ENCODE data around the gene LAP3.
"Not testable (repeated sequence)": the region's sequence is repeated elsewhere in the genome, so short reads cannot be mapped to it uniquely, and the experiment has no call there.

Gene LAP3

DNA sequence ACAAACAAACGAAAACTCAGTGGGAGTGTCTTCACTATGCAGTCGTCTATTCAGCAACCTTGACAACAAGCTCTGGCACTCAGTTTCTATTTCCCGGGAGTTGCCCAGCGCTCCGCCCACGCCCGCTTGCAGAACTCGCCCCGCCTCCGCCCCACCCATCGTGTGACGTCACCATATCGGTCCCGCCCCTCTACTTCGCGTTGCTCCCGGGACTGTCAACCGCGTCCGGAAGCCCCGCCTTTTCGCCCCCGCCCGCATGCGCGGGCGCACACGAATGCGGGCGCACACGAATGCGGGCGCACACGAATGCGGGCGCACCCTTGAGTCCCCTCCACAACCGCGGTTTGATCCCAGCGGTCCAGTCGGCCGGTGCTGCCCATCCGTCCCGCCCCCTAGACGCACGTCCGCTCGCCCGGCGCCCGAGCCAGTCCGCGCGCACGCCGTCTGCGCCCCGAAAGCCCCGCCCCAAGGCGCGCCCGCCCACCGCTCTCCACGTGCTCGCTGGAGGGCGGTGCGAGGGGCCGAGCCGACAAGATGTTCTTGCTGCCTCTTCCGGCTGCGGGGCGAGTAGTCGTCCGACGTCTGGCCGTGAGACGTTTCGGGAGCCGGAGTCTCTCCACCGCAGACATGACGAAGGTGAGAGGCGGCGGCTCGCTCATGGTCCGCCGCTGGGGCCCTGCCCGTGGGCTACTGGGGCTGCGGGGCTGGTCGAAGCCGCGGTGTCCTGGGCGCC is at the start of gene LAP3:
Gene LAP3 (plus strand): TSS at position 267 of the 733 bp plus-strand sequence. CDS start 268 bp downstream, at position 535.
- peak; percentile 91 for DNase-seq (ENCODE audit: low spot score)

DNA sequence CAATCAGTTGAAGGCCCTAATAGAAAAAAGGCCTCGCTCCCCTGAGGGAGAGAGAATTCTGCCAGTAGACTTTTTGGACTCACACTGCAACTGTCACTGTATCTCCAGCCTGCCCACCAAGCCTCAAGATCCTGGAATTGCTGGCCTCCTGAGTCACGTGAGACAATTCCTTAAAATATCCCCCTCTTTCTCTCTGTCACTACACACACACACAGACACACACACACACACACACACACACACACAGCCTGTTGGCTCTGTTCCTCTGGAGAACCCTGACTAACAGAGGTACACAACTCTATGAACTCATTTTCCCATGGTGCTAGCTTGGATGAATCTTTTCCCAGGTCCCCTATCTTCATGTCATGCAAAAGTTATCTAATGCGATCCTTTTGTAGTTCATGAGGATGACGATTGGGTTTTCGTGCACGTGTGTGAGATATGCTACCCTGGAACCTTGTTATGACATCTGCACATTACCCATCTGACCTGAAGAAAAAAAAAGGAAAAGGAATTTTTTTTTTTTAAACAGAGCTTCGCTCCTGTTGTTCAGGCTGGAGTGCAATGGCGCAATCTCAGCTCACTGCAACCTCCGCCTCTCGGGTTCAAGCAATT is 48.3 kb upstream of the LAP3 start:
- no peak for DNase-seq (ENCODE audit: low spot score)

DNA sequence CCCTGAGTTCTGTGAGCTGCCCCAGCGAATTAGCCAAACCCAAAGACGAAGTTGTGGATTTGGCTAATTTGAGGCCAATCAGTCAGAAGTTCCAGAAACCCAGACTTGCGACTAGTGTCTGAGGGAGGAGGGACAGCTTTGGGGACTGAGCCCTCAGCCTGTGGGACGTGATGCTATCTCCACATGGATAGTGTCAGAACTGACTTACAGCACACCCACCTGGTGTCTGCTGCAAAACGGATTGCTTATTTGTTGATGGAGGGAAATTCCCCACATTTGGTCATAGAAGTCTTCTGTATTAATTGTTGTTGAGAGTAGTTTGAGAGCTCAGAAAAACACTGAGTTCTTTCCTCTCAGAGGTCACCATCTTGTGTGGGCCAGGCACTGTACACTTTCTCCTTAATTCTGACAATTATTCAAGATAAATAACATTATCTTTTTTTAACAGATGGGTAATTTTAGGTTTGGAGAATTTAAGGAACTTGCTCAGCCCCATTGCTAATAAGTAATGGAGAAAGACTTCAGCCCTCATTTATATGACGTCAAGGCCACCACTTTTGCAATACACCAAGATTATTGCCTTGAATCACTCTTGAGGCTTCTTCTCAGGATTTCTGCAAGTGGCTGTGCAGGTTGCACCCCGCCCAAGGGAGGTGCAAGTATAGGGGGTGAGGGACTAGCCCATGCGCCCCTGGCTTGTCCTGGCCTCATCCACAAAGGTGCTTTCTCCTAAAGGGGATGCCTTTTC is 45.3 kb upstream of the LAP3 start:
- DNase-seq (ENCODE audit: low spot score), result no peak

DNA sequence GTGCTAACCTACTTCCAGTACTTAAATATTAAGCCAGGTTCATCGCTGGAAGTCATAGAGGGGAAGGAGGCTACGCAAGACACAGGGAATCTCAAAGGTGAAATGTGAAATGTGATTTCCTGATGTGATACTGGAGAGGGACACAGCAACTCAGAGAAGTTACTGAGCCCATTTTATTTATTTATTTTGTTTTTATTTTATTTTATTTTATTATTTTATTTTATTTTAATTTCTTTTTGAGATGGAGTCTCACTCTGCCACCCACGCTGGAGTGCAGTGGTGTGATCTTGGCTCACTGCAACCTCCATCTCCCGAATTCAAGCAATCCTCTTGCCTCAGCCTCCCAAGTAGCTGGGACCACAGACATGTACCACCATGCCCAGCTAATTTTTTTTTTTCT is 42.3 kb upstream of the LAP3 start:
- no peak for DNase-seq (ENCODE audit: low spot score)

DNA sequence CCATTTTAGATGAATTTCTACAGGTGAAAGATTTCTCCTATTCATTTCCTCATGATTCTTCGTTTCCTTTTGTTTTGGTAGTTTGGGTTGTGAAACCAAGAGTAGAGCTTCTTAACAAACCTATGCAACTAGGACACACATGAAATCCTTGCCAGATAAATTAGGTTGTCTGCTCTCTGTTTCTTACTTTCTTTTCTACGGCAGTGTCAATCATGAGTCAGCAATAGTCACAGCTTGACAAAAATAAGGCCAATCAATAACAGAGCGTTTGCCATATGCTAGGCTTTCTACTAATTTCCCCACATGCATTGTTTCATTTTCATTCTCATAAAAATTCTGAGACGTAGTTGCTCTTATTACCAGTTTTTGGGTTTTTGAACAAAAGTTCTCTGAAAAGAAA is 41.8 kb upstream of the LAP3 start:
- no peak for DNase-seq (ENCODE audit: low spot score)

DNA sequence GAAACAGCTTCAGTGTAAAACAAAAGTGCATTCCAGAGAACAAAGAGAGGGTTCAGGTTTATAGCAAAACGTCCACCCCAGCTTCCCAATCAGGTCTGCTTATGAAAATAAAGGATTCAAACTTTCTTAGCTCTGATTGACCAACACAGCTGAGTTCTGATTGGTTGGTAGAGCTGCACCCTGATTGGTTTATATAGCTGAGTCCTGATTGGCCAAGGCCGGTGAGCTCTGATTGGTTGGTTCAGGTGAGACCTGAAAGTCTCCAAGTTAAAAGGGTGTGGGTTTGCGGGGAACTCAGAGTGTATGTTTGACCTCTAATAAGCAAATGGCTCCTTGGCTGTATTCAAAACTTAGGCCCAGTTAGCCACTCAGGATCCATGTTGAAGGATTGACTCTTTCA is 41.1 kb upstream of the LAP3 start:
- no peak for DNase-seq (ENCODE audit: low spot score)

DNA sequence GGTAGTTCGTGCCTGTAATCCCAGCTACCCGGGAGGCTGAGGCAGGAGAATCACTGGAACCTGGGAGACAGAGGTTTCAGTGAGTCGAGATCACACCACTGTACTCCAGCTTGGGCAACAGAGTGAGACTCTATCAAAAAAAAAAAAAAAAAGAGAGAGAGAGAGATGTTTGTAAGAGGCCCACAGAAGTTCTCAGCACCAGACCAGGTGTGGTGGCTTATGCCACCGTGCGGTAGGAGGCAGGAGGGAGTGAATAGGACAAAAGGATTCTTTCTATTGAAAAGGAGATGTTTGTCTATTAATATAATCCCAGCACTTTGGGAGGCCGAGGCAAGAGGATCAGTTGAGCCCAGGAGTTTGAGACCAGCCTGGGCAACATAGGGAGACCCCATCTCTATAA is 39.9 kb upstream of the LAP3 start:
- not testable (repeated sequence) for DNase-seq (ENCODE audit: low spot score)

DNA sequence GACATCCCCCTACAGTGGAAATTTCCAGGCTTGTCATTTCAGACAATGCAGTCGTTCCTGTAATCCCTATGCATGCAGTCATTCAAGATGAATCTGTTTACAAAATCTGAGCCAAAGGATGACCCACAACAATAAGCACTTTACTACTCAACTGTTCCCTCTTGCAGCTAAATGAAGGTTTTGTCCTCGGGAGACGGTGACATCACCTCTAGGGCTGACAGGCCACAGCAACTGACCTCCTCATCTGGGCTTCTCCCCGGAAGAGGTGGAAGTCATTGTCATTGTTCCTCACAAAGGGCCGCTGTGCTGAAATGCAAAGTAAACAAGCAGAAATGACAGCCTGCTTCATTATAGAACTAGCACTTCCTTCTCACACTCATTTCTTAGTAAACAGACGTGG is 32.8 kb upstream of the LAP3 start:
- DNase-seq (ENCODE audit: low spot score), result peak; percentile 77

DNA sequence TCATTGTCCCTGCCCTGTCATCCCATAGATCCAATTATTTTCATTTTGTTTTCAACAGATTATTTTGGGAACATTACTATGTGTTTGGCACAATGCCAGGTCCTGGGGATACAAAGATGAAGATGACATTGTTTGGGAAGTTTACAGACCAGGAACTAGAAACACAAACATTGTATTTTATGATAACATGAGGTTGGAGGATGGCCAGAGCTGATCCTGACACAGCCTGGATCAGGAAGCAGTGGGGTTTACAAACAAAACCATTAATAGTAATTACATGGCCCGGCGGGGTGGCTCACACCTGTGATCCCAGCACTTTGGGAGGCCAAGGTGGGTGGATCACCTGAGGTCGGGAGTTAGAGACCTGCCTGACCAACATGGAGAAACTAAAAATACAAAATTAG is 32.2 kb upstream of the LAP3 start:
- no peak for DNase-seq (ENCODE audit: low spot score)

DNA sequence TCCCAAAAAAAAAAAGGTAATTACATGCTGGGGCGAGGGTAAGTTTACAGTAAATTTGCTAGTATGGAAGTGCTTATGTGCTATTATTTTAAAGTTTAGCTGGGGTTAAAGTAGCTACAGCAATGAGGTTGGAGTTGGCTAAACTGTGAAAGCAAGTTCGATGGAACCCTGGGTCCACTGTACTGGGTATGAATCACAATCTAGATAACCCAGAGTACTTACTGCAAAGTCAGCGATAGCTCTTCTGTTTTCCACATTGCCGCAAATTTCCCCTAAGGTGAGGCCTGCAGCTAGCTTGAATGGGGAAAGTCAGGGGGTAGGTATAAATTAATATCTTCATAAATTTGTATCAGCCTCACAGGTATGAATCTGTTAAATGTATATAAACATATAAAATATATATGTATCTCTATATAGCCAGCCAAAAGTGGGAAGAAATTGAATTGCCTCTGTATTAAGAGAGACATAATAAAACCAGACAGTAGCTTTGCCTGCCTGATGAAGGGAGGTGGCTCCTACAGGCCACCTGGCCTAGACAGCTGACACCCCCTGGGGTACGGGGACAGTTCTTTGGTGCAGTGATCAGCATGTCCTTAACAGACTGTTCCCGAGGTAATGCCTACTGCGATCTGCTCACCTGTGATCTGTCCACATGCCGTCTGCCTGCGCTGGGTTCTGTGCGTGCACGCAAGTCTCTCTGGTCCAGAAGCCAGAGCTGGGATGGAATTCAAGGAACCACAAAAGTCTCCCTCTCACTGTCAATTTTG is 31.4 kb upstream of the LAP3 start:
- no peak for DNase-seq (ENCODE audit: low spot score)

DNA sequence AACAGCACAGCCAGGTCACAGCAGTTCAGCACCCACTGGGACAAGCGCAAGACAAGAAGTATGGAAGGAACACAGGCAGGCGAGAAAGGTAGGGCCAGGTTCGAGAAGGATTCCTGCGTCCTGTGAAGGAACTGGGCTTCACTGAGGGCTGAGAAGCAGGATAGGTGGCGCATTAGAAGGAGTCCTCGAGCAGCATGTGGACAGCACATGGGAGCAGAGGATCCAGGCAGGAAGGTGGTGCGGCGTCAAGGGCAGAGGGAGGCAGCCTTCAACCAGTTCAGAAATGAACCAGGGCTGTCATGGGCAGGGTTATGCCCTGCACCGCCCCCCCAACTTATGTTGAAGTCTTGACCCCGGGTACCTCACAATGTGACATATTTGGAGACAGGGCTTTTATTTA is 30.8 kb upstream of the LAP3 start:
- no peak for DNase-seq (ENCODE audit: low spot score)

DNA sequence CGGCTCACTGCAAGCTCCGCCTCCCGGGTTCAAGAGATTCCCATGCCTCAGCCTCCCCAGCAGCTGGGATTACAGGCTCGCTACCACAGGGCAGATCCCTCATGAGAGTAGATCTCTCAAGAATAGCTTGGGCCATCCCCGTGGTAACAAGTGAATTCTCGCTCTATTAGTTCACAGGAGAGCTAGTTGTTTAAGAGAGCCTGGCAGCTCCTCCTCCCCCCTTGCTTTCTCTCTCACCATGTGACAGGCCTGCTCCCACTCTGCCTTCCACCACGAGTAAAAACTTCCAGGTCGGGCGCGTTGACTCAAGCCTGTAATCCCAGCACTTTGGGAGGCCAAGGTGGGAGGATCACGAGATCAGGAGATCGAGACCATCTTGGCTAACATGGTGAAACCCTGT is 30.3 kb upstream of the LAP3 start:
- no peak for DNase-seq (ENCODE audit: low spot score)

DNA sequence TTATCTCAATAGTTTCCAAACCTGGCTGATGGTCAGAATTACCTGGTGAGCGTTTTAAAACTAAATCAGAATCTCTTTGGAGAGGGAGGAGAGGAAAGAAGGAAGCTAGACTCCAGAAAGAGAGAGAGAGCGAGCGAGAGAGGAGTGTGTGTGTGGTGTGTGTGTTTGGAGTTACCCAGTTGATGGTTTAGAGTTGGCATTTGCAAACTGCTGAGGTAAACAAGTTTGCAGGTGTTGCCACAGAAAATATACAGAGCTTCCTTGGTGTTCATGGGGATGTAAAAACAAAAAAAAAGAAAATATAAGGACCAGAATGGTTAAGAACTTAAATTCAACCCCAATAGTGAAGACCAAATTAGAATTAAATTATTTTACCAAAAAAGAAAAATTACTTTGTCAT is 26.4 kb upstream of the LAP3 start:
- DNase-seq (ENCODE audit: low spot score), result no peak

DNA sequence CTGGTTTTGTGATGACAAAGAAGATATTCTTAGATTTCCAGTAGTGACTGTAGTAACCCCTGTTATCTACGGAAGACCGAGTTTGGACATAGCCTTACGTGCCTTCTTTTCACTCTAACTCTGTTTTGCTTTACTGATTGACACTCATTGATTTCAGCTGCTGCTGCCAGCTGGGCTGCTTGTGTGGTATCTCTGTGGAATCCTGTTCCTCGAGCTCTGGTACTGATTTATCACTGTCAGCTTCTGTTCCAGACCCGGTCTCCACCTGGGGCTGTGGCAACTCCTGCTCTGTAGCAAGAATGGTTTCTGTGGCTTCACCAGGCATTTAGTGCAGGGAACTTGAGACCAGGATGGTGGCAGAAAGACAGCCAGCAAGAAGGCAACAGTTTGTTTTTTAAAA is 24.6 kb upstream of the LAP3 start:
- DNase-seq (ENCODE audit: low spot score), result no peak

DNA sequence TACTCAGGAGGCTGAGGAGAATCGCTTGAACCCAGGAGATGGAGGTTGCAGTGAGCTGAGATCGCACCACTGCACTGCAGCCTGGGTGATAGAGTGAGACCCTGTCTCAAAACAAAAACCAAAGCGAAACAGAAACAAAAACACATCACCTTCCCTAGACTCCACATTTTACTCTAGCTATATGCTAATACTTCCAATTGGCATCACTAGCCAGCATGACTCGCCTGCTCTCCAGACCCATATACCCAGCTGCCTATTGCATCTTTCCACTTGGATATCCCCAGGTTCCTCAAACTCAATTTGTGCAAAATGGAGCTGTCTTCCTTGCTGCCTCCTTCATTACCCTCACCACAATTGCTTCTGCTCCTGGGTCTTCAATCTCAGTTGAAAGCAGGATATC is 22.4 kb upstream of the LAP3 start:
- DNase-seq (ENCODE audit: low spot score), result no peak

DNA sequence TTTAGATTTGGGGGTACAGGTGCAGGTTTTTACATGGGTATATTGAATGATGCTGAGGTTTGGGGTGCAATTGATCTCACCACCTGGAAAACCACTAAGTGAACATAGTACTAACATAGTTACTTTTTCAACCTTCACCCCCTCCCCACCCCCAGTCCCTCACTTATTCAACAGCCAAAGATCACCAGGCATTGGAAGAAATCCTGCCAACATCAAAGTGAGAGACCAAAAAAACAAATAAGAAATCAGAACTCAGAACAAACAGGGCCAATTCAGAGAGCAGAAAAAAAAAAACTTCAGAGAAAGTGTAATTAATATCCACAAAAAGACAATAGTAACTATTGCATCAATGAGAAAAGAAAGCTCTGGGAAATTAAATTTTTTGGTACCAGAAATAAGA is 20.5 kb upstream of the LAP3 start:
- no peak for DNase-seq (ENCODE audit: low spot score)

DNA sequence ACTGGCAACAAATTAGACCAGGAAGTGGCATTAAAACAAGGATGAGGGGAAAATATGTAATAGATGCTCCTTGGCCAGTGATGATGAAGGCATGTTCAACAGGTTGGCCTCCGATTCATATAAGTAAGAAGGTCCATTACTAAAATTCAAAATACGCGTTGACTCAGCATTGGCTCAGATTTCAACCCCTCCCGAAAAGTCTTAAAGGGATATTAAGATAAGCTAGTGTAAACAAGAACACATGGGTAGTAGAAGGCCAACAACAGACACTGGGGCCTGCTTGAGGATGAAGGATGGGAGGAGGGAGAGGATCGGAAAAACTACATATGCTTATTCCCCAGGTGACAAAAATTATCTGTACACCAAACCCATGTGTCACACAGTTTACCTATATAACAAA is 19.1 kb upstream of the LAP3 start:
- DNase-seq (ENCODE audit: low spot score), result no peak

DNA sequence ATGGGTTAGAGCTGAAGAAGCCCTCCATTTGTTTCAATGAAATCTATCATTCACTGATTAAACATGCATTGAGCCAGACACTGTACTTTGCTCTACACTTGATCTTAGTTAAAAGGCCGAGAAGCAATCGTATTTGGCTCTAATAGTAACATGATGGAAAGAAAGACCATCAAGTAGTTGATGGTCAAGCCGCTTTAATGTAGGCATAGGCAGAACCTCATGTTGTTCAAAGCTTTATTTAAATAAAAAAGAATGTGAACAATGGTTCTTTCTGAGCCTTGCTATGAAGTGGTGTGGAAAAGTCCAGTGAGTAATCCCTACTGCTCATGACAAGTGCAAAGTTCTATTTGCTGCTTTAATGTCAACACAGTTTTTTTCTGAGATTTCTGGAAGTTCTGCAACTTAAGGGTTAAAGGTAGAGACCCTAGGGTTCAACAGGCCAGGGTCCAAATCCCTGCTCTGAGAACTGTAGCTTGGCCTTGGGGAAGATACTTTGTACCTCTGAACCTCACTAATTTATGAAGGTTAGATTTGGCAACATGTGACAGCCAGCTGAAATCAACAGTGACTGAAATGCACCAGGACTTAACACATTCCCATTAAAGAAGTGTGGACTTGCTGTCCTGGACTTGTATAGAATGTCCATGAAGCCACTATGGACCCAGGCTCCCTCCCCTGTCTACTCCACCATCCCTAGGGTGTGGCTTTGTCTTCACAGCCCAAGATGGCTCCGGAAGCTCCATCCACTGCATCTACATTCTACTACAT is 17.9 kb upstream of the LAP3 start:
- no peak for DNase-seq (ENCODE audit: low spot score)

DNA sequence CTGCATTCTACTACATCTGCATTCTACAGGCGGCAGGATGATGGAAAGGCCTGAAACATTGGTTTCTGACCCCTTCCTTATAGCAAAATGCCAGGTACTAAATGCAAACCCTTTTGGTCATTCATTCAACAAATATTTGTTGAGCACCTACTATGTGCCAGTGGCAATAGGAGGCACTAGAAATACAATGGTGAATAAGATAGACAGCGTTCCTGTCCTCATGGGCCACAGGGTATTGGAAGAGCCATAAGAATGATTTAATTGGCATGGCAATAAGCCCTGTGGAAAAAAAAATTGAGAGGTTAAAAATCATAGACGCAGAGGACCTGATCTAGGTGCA is 17.3 kb upstream of the LAP3 start:
- DNase-seq (ENCODE audit: low spot score), result no peak

DNA sequence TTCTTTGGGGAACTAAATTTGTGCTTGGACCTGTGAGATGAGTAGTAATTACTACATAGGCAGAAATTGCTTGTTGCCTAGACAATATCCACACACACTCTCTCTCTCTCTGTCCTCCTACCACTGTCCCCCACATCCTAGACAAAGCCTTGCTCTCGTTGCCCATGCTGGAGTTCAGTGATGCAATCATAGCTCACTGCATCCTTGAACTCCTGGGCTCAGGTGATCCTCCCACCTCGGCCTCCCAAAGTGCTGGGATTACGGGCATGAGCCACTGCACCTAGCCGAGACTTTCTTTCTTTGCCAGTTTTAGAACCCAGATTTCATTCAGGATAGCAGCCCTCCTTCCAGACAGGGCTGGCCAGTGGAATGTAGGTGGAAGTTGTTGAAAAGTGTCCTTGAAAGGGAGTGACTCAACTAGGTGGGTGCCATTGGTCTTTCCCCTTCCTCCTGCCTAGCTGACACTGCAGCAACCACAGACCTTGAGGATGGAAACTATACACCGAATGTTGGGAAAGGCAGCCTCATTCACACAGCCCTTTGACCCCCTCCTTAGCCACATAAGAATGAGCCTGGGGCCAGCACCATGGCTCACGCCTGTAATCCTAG is 16.8 kb upstream of the LAP3 start:
- DNase-seq (ENCODE audit: low spot score), result no peak

DNA sequence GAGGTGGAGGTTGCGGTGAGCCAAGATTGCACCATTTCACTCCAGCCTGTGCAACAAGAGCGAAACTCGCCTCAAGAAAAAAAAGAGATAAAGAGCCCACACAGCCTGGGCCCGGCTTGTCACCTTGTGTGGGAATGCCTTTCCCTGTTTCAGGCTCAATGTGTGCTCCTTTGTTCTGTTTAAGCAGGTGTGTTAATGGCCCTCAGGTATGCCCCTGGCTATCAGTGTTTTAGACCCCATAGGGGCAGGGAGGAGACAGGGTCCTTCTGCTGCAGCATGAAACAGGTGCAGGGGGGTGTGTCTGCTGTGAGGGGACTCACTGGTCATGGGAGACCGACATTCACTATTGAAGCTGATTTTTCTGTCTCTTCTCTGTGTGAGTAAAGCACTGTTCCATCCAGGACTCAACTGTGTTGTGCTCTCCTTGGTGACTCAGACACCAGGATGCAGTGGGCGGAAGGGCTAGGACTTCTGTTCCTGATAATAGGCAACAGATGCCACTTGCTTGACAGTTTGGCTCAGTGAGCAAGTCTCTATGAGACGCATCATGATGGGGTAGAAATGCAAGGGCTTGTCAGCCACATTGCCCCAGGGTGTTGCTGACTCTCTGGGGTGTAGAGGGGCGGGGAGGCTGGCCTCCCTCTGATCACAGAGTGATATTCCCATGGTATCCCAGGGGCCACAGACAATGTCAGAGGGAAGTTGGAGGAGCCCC is 15.6 kb upstream of the LAP3 start:
- peak; percentile 18 for DNase-seq (ENCODE audit: low spot score)
